MM.1S (cell line): ENCODE measurements around the gene TOLLIP.

ENCODE experiments used
- EZH2 ChIP-seq: fragments of 300-600 bp; sonication (generic); optimal IDR thresholded peaks from 2 replicates; pipeline ENCODE3; 2017; ENCODE audit warnings: low read depth, mild to moderate bottlenecking, antibody characterized with exemption, low read length, mixed read lengths
- EZH2phosphoT487 ChIP-seq: fragments of 300-600 bp; sonication (generic); IDR thresholded peaks from 2 replicates; pipeline ENCODE4 v1.6.1; 2018; ENCODE audit warnings: antibody characterized with exemption, low read length
- TF ChIP-seq, protein P1 (sequence below): fragments of 300-600 bp; sonication (generic); IDR thresholded peaks from 2 replicates; pipeline ENCODE4 v1.5.1; 2016; ENCODE audit warnings: antibody characterized with exemption, low read length, mixed read lengths

DNA sequence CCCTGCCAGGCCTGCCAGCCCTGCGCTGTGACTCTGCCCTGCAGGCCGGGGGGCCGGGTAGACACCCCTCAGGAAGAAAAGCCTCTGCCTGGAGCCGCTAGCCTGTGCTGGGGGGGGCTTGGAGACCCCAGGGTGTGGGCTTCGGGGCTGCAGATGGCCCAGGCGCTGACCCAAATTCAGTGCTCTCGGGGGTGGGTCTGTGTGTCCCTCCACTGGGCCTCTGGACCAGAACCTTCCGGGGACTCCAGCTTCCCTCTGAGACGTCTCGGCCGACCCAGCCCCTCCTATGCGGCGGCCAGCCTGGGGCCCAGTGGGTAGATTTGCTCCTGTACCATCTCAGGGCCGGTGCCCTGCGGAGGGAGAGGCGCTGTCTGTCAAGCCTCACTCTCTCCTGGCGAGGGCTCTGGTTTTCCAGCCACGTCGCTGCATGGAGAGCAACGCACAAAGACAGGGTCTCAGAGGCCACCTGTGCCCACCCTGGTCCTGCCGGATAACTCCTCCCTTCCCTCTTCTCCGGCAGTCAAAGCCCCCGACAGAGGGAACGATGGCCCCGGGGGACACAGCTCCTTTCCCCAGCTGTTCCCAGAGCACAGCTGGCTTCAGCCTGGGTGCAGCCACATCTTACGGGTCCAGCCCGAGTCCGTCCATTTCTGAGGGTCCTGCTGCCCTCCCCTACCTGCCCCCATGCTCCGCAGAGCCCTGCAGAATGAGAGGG lies 40.1 kb upstream of the TOLLIP start:
- TF ChIP-seq EZH2 (no peak), EZH2phosphoT487 (no peak)
- TF ChIP-seq, protein P1, sequence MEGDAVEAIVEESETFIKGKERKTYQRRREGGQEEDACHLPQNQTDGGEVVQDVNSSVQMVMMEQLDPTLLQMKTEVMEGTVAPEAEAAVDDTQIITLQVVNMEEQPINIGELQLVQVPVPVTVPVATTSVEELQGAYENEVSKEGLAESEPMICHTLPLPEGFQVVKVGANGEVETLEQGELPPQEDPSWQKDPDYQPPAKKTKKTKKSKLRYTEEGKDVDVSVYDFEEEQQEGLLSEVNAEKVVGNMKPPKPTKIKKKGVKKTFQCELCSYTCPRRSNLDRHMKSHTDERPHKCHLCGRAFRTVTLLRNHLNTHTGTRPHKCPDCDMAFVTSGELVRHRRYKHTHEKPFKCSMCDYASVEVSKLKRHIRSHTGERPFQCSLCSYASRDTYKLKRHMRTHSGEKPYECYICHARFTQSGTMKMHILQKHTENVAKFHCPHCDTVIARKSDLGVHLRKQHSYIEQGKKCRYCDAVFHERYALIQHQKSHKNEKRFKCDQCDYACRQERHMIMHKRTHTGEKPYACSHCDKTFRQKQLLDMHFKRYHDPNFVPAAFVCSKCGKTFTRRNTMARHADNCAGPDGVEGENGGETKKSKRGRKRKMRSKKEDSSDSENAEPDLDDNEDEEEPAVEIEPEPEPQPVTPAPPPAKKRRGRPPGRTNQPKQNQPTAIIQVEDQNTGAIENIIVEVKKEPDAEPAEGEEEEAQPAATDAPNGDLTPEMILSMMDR: no peak
